Measurements from ENCODE around the gene TMEM163. TPM values are rescaled to one million over a fixed set of nuclear protein-coding genes. Genes with fewer than 3 reads are reported as not detected.

The TMEM163 gene
- total and polyA plus RNA-seq, 2 donors (not counting 3 experiments of a cell fraction or from before 2014, with no cell fraction given), result 1.0 to 2.8 TPM

- TF ChIP-seq CTCF (IDR thresholded peaks at IDR 0.05; ENCODE audit: extremely low read depth in 1 of 2, insufficient read depth in 1 of 2, low read depth in 1 of 2, low read length in 2 of 2) (no peak), EZH2 (IDR thresholded peaks at IDR 0.05; ENCODE audit: borderline replicate concordance, low read depth, low read length, severe bottlenecking) (no peak), GATA2 (IDR thresholded peaks at IDR 0.05; ENCODE audit: insufficient read depth, insufficient read length, low read depth, low read length) (no peak), JUN (IDR thresholded peaks at IDR 0.05; ENCODE audit: borderline replicate concordance, insufficient read depth, insufficient read length, low read depth) (no peak), MAX (IDR thresholded peaks at IDR 0.05; ENCODE audit: insufficient read depth, insufficient read length) (no peak), FOS (IDR thresholded peaks at IDR 0.05; ENCODE audit: borderline replicate concordance, insufficient read depth, low read length) (no peak), POLR2A (IDR thresholded peaks at IDR 0.05; ENCODE audit: low read depth, low read length) (no peak), POLR2AphosphoS5 (IDR thresholded peaks at IDR 0.05; ENCODE audit: insufficient read depth, low read depth, low read length) (no peak), MYC (IDR thresholded peaks at IDR 0.05; ENCODE audit: low read depth, low read length) (no peak)
- H3K4me1 ChIP-seq (ENCODE audit: control insufficient read depth, extremely low read depth, insufficient read depth, low read length), result peaks cover 7% of the 10 kb centered on the region
- no peaks in the 10 kb centered on the region for H3K9me3 ChIP-seq (replicated peaks; ENCODE audit: control insufficient read depth, insufficient read depth, low read length)
- dilution Hi-C loops (cut with MboI; ENCODE audit: extremely low pct_ligation_motif_present, low sequenced_read_pairs) (no loop called here), intact Hi-C loops (cut with micrococcal nuclease) (no loop called here)
- H3K4me3 ChIP-seq (replicated peaks in 1 of 3; ENCODE audit: insufficient read depth in 1 of 3, low read depth in 1 of 3, low read length in 3 of 3), result no peak overlapping the region
- no peak overlapping the region for H3K9ac ChIP-seq (replicated peaks; ENCODE audit: extremely low read depth, insufficient read depth, low read length)
- no peak overlapping the region for H3K27ac ChIP-seq (ENCODE audit: insufficient read depth, low read depth, low read length)
- no peak overlapping the region for H3K4me2 ChIP-seq (ENCODE audit: insufficient read depth, low read length)
- no peaks in the 10 kb centered on the region for H4K20me1 ChIP-seq (replicated peaks; ENCODE audit: control insufficient read depth, extremely low read depth, insufficient read depth, low read length)
- H3K36me3 ChIP-seq (ENCODE audit: control insufficient read depth in 2 of 2, extremely low read depth in 1 of 2, insufficient read depth in 2 of 2, low read length in 2 of 2), result no peaks in the 10 kb centered on the region
- POLR2A ChIA-PET, result no interaction called here
- BruUV-seq (replicated peaks), result no TSS peak
- CTCF ChIA-PET, result interaction anchor here (0.9 to 2.8 kb wide), 6 partner anchors 9 to 263 kb away, joined by 3 to 12 read pairs (median 6); no protein-coding TSS in a partner anchor
- FAIRE-seq (no peak), DNase-seq (ENCODE audit: low read depth, low spot score) (no peak)
- H3K27me3 ChIP-seq (ENCODE audit: control insufficient read depth in 2 of 2, insufficient read depth in 2 of 2, low read length in 2 of 2), result peaks cover 11 to 27% of the 10 kb centered on the region in 2 experiments
- no peaks in the 10 kb centered on the region for H3K79me2 ChIP-seq (ENCODE audit: control insufficient read depth, insufficient read depth, low read length)
- no peaks in the 10 kb centered on the region for H3K9me1 ChIP-seq (replicated peaks; ENCODE audit: control insufficient read depth, extremely low read depth, insufficient read depth, low read length)
- no peak overlapping the region for H2AFZ ChIP-seq (ENCODE audit: low read depth, low read length)
These were observed 5.2 kb downstream of the TMEM163 start for GRCh38 chr2:134713606-134714005.
